ENCODE data around the gene BTBD16. TPM values are rescaled to one million over a fixed set of nuclear protein-coding genes. Genes with fewer than 3 reads are reported as not detected.

Gene BTBD16
- polyA plus RNA-seq, 1 donor from 2014 or later: not detected

DNA sequence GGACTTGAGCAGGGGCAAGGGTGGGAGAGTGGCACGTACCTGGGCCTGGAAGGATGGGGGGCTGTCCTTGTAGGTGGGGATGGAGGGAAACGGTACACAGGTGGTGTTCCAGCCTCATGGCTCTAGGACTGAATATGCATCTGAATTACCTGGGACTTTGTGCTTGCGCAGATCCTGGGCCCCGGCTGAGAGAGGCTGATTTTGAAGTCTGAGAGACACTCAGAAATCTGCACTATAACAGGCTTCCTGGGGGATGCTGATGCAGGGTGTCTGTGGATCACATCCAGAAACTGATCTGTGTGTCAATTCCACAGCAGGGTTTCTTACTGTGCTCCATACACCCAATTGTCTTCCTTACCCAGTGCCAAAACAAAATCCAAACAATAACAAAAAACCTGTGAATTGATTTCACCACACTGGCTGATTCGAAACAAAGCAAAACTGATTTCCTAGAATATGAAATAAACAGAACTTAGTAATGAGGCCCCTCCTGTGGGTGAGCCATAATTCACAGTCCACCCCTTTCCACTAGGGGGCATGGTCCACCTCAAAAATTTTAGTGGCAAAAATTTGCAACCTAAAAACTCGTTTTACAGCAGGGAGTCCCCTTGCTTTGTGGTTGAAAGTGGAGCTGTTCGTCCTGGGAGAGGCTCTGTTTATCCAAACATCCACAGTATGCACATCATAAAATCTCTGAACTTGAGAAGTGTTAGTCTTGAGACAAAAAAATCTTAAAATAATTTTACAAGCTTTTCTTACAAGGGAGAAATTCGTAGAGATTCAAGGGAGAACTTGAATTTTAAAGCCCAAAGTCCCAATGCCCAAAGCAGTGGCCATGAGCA is 71.4 kb downstream of the BTBD16 start:
- peaks cover 21% of the 10 kb centered on the region for H3K27me3 Mint-ChIP-seq
- H3K36me3 Mint-ChIP-seq: no peaks in the 10 kb centered on the region
- H3K4me3 Mint-ChIP-seq: no peak overlapping the region
- no peaks in the 10 kb centered on the region for H3K9me3 Mint-ChIP-seq
- peaks cover 0 to 4% (median 4%) of the 10 kb centered on the region in 3 donors for H3K4me1 Mint-ChIP-seq
- H3K27ac Mint-ChIP-seq: peak overlapping the region in 1 of 3 donors; percentile 69

DNA sequence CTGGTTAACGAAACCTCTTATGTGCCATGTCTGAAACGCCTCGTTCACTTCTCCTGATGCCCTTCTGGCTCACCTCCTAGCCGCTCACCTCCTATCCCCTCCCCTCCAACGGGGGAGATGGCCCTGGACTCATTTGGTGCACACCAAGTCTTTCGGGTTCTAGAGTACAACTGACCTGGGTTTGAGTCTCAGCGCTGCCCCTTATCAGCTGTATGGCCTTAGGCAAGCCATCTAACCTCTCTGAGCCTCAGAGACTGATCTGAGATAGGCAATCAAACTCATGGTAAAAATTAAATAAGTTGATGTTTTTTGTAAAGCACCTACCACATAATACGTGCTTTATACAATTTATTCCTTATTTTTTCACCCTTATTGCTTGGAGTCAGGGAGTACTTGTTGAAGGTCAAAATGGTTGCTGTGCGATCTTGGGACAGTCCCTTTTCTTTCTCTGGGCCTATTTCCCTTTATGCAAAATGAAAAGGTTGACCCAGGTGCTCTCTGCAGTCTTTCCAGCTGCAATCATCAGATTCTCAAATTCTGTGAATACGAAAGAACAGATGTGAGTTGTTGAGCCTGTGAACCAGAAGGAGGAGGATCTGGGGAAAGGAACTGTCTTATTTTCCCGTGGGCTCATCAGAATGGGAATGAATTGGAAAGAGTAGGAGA is 72.2 kb downstream of the BTBD16 start:
- H3K4me3 Mint-ChIP-seq: no peak overlapping the region
- no peaks in the 10 kb centered on the region for H3K36me3 Mint-ChIP-seq
- peaks cover 0 to 5% (median 4%) of the 10 kb centered on the region in 3 donors for H3K4me1 Mint-ChIP-seq
- no peaks in the 10 kb centered on the region for H3K9me3 Mint-ChIP-seq
- H3K27me3 Mint-ChIP-seq: peaks cover 17% of the 10 kb centered on the region
- H3K27ac Mint-ChIP-seq: no peak overlapping the region

DNA sequence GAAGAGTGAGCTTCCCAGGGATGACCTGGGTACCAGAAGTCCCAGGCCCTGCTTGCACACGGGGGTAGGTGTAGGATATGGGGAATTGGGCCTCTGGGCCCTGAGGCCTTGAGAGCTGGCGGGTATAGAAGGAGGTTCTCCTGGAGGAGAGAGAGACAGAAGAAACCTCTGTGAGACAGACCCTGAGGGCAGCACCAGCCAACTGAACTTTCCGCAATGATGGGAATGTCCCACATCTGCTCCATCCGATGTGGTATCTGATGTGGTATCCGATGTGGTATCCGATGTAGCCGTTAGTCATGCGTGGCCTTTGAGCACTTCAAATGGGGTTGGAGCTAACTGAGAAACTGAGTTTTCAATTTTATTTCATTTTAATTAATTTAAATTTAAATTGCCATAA is 72.8 kb downstream of the BTBD16 start:
- Mint-ChIP-seq H3K27me3 (peaks cover 13% of the 10 kb centered on the region), H3K36me3 (no peaks in the 10 kb centered on the region), H3K27ac (no peak overlapping the region), H3K4me3 (no peak overlapping the region), H3K4me1 (peaks cover 0 to 7% (median 4%) of the 10 kb centered on the region in 3 donors), H3K9me3 (no peaks in the 10 kb centered on the region)

DNA sequence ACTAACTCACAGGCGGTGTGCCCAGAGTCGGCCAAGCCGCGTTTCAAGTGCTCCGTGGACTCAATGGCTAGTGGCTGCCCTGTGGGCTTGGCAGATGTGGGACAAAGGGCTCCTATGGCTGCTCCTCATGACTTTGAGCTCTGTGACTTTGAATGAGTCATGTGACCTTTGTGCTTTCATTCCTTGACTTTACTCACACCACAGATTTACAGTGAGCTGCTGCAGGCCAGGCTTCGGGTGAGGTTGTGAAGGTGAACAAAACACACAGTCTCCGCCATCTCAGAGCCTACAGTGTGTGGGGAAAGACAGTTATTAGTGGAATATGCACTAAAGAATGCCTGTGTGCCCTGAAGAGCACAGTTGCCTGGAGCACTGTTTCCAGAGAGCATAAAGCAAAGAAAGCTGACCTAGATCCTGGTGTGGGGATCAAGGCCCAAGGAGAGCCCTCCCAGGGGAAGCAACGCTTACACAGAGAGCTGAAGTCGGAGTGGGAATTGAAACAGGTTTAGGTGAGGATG is 73.7 kb downstream of the BTBD16 start:
- H3K4me3 Mint-ChIP-seq: no peak overlapping the region
- no peaks in the 10 kb centered on the region for H3K9me3 Mint-ChIP-seq
- peaks cover 14% of the 10 kb centered on the region for H3K27me3 Mint-ChIP-seq
- H3K27ac Mint-ChIP-seq: no peak overlapping the region
- peaks cover 0 to 7% (median 4%) of the 10 kb centered on the region in 3 donors for H3K4me1 Mint-ChIP-seq
- no peaks in the 10 kb centered on the region for H3K36me3 Mint-ChIP-seq

DNA sequence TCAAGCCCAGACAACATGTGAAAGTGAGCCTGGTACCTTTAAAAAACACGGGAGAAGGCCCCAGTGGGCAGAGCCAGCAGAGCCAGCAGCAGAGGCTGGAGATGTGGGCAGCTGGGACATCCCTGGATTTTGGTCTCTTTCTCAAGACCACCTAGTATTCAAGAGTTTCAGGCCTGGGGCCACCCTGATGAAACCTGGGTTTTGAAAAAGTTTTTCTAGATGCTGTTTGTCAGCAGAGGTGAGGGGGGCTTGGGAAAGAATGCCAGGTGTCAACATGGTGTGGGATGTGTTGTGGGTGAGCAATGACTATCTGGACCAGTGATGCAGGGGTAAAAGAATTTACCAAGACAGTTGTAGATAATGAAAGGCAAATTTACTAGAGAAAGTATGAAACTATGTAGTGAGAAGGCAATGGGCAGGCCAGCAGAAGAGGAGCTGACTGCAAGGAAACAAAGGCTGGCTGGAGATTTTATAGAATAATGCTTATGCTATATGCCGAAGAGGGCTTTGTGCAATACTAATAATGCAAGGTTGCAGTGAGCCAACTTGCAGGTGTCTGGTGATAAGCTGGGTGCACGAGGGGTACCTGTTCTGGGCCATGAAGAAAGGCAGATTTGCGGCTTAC is 75.3 kb downstream of the BTBD16 start:
- peak overlapping the region in 1 of 3 donors; percentile 47 for H3K27ac Mint-ChIP-seq
- peaks cover 2% of the 10 kb centered on the region for H3K36me3 Mint-ChIP-seq
- peaks cover 0 to 7% (median 4%) of the 10 kb centered on the region in 3 donors for H3K4me1 Mint-ChIP-seq
- H3K27me3 Mint-ChIP-seq: peaks cover 21% of the 10 kb centered on the region
- no peak overlapping the region for H3K4me3 Mint-ChIP-seq
- H3K9me3 Mint-ChIP-seq: no peaks in the 10 kb centered on the region

DNA sequence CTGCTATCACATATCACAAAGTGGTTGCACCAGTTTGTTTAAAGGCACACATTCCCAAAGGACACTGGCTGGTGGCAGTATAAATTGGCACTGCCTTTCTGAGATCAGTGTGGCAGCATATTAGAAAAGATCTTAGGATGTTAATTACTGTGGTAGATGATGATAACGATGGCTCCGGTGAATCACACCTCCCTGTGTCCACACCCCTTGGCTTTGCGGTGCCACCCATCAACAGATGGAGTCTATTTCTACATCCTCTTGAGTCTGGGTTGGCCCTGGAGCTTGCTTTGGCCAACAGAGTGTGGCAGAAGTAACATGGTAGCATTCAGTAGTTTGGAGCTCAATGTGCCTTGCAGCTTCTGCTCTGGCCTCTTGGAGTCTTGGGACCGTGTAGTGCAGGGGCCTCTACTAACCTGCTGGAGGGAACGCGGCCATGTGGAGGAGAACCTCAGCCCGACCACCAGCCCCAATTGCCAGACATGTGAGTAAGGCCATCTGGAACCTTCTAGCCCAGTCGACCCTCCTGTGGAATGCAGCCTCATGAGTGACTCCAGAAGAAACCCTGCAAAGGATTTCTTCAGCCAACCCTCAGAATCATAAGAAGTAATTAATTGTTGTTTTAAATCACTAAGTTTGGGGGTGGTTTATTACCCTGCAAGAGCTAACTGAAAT is 76.2 kb downstream of the BTBD16 start:
- Mint-ChIP-seq H3K4me3 (no peak overlapping the region), H3K27me3 (peaks cover 21% of the 10 kb centered on the region), H3K4me1 (peaks cover 0 to 7% (median 4%) of the 10 kb centered on the region in 3 donors)

DNA sequence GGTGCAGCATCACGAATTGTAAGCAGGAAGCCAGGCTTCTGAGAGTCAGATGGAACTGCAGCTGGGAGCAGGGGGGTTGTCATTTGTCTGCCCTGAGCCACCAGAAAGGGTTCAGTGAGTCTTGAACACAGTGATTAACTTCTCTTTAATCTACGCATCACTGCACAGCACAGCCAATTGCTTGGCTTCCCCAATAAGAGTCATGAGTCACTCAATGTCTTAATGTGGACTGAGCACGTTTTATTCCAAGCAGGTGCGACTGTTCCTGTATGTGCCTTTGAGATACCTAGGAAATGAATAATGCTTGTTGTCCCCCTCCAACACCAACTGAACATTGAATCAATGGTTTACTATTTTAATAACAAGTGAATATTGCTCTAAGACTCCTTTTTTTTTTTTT is 77.4 kb downstream of the BTBD16 start:
- Mint-ChIP-seq H3K4me3 (peak overlapping the region in 1 of 4 donors; percentile 17), H3K9me3 (no peaks in the 10 kb centered on the region), H3K27ac (no peak overlapping the region), H3K4me1 (peaks cover 0 to 4% (median 0%) of the 10 kb centered on the region in 3 donors), H3K27me3 (peaks cover 23% of the 10 kb centered on the region), H3K36me3 (peaks cover 2% of the 10 kb centered on the region)

More for the DNA sequence above, 76.2 kb downstream of the BTBD16 start:
- peak overlapping the region in 1 of 3 donors; percentile 47 for H3K27ac Mint-ChIP-seq
- no peaks in the 10 kb centered on the region for H3K9me3 Mint-ChIP-seq
- peaks cover 2% of the 10 kb centered on the region for H3K36me3 Mint-ChIP-seq

DNA sequence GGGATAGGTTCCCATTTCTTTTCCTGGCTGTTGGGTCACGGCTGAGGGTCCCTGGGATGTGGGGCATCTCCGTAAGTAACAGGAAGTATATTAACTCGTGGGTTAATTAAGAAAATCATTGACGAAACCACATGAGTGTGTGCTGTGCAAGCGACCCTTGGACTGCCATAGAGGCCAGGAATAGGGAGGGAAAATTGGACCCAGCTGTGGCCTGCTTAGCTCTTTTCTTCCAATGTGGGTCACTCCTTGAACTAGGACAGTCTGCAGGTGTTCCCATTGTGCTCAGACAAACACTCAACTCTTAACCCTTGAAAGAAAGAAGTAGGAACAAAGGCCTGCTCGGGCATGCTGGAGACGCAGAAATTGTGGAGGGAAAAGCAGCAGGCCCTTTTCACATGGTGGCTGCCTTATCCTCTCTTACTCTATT is 77.9 kb downstream of the BTBD16 start:
- no peaks in the 10 kb centered on the region for H3K9me3 Mint-ChIP-seq
- H3K36me3 Mint-ChIP-seq: peaks cover 2% of the 10 kb centered on the region
- H3K4me1 Mint-ChIP-seq: peaks cover 0 to 4% (median 0%) of the 10 kb centered on the region in 3 donors
- no peak overlapping the region for H3K4me3 Mint-ChIP-seq
- H3K27me3 Mint-ChIP-seq: peaks cover 25% of the 10 kb centered on the region
- H3K27ac Mint-ChIP-seq: no peak overlapping the region

DNA sequence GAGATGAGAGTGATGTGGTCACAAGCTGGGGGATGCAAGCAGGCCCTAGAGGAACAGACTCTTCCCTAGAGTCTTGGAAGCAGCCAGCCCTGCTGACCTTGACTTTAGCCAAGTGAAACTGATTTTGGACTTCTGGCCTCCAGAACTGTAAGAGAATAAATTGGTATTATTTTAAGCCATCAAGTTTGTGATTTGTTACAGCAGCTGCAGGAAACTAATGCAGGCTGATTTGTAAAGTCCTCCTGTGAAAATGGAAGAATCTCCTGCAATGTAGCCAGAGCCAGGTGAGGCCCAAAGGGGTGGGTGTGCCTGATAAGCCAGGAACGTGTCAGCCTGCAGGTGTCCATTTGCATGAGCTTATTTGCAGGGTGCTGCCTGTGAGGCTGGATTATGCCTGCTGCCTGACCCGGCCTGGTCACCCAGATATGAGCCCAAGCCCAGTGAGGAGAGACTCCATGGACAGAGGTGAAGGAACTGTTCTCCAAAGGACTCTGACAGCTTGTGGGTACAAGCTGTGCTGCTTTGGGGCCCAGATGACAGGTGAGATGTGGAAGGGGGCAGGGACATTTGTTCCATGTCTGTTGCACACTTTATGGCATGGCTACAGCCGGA is 78.8 kb downstream of the BTBD16 start:
- no peaks in the 10 kb centered on the region for H3K9me3 Mint-ChIP-seq
- H3K4me3 Mint-ChIP-seq: no peak overlapping the region
- H3K27ac Mint-ChIP-seq: no peak overlapping the region
- H3K4me1 Mint-ChIP-seq: peaks cover 0 to 4% (median 0%) of the 10 kb centered on the region in 3 donors
- peaks cover 2% of the 10 kb centered on the region for H3K36me3 Mint-ChIP-seq
- peaks cover 22% of the 10 kb centered on the region for H3K27me3 Mint-ChIP-seq

DNA sequence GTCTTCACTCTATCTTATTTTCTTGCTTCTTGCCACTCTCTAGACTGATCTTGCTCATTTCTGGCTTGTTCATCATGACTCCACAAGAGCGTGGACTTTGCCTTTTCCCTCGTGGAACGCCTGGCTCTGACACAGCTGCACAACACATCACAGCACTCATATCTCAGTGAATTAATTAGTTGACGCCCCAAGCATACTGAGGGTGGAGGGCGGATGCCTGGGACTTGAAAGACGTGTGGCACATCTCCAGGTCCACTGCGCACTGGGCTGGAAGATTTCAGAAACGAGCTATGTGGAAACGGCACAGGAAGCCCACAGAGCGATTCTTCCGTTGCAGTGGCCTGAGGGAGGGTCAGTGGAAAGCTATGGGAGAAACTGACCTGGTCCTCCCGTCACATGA is 79.8 kb downstream of the BTBD16 start:
- Mint-ChIP-seq H3K36me3 (peaks cover 2% of the 10 kb centered on the region), H3K4me1 (peaks cover 0 to 4% (median 0%) of the 10 kb centered on the region in 3 donors), H3K27ac (no peak overlapping the region), H3K9me3 (no peaks in the 10 kb centered on the region), H3K27me3 (peaks cover 17% of the 10 kb centered on the region), H3K4me3 (no peak overlapping the region)

DNA sequence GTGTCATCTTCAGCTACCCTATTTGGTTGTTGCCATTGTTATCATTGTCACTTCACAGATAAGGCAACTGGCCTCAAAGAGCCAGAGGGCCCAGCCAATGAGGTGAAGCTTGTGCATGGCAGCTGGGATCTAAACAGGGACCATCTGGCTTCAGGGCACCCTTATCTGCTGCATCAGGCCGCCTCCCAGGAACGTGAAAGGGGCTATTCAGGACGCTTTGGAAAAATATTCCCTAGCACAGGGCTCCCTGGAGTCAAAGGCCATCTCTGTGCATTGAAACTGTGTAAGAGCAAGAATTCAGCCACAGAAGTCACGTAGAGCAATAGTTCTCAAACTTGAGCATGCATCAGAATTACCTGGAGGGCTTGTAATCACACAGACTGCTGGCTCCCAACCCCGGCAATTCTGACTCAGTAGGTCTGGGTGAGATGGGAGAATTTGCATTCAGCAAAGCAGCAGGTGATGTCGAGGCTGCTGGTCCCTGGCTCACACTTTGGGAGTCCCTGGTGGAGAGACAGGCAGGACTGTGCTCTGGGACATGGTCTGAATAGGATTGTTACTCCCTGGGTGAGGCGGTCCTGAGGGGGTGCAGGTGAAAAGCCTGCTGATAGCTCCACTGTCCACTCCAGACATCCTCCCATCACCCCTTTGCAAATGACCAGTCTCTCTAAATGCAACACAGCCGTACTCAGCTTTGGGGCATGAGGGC is 81.9 kb downstream of the BTBD16 start:
- H3K36me3 Mint-ChIP-seq: peaks cover 2% of the 10 kb centered on the region
- no peak overlapping the region for H3K27ac Mint-ChIP-seq
- peaks cover 0 to 2% (median 1%) of the 10 kb centered on the region in 3 donors for H3K9me3 Mint-ChIP-seq
- H3K27me3 Mint-ChIP-seq: peaks cover 14% of the 10 kb centered on the region
- H3K4me1 Mint-ChIP-seq: peaks cover 0 to 4% (median 0%) of the 10 kb centered on the region in 3 donors
- no peak overlapping the region for H3K4me3 Mint-ChIP-seq

DNA sequence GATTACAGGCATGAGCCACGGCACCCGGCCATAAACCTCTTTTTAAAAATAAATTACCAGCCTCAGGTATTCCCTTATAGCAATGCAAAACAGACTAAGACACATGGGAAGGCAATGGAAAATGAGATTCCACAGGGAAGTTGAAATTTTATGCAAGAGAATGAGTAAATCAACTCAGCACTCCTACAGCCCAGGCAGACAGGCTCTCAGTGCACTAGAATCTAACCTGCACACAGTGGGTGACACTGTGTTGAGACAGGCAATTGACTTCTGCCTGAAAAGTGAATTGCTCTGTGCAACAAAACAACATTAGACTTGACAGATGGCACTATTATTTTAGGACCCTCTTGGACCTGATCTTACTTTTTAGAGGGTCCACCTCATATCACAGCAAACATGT is 83.3 kb downstream of the BTBD16 start:
- H3K36me3 Mint-ChIP-seq: peaks cover 2% of the 10 kb centered on the region

DNA sequence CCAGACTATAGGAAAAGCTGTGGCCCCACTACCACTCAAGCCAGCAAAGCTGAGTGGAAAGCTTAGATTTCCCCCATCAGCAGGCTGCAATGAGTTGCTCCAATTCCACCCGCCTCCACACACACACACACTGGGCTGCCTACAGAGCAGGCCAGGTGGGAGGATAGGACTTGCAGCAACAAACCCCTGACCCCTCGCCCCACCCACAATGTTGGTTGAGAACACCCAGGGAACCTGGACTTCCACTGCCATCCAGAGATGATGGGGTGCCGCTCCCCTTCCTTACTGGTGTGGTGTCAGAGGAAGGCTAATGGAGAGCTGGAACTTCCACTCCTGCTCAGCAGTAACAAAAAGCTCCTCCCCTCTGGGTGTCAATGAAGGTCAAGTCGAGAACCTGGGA is 86.6 kb downstream of the BTBD16 start:
- no peak overlapping the region for H3K27ac Mint-ChIP-seq
- H3K27me3 Mint-ChIP-seq: peaks cover 7% of the 10 kb centered on the region
- H3K4me1 Mint-ChIP-seq: no peaks in the 10 kb centered on the region
- no peaks in the 10 kb centered on the region for H3K36me3 Mint-ChIP-seq
- no peak overlapping the region for H3K4me3 Mint-ChIP-seq
- peaks cover 5 to 9% (median 6%) of the 10 kb centered on the region in 3 donors for H3K9me3 Mint-ChIP-seq

More for the DNA sequence above, 83.3 kb downstream of the BTBD16 start:
- no peaks in the 10 kb centered on the region for H3K4me1 Mint-ChIP-seq
- no peak overlapping the region for H3K27ac Mint-ChIP-seq
- H3K4me3 Mint-ChIP-seq: no peak overlapping the region
- H3K27me3 Mint-ChIP-seq: peaks cover 17% of the 10 kb centered on the region
- H3K9me3 Mint-ChIP-seq: peaks cover 2 to 9% (median 6%) of the 10 kb centered on the region in 3 donors

DNA sequence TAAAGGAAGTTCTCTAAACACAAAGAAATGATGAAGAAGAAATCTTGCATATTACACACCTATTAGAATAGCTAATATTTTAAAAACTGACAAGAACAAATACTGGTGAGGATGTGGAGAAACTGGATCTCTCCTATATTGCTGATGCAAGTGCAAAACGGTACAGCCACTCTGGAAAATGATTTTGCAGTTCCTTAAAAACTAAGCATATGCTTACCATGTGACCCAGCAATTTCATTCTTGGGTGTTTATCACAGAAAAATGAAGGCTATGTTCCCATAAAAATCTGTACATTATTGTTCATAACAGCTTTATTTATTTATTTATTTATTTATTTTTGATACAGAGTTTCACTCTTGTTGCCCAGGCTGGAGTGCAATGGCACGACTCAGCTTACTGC is 88.5 kb downstream of the BTBD16 start:
- Mint-ChIP-seq H3K36me3 (no peaks in the 10 kb centered on the region), H3K27me3 (peaks cover 3% of the 10 kb centered on the region), H3K4me3 (no peak overlapping the region), H3K9me3 (peaks cover 5 to 9% (median 6%) of the 10 kb centered on the region in 3 donors), H3K27ac (no peak overlapping the region), H3K4me1 (no peaks in the 10 kb centered on the region)

Data from IgD-negative memory B cell (primary cell).